GM18508 (cell line): ENCODE results near the gene KDM4C.
A peak's percentile ranks its signal among the peaks of the same experiment; 100 is the strongest.

ENCODE experiments used
- ATAC-seq: cut with Tn5 transposase; IDR thresholded peaks from one replicate; pipeline ENCODE4 v1.9.1; 2021; ENCODE audit warnings: moderate number of reproducible peaks; ENCODE audit not compliant: insufficient read depth, unreplicated experiment

The KDM4C gene

GRCh38 chr9:7117676-7118561 lies 360.1 kb downstream of the KDM4C start:
- peak; percentile 58 for ATAC-seq

DNA sequence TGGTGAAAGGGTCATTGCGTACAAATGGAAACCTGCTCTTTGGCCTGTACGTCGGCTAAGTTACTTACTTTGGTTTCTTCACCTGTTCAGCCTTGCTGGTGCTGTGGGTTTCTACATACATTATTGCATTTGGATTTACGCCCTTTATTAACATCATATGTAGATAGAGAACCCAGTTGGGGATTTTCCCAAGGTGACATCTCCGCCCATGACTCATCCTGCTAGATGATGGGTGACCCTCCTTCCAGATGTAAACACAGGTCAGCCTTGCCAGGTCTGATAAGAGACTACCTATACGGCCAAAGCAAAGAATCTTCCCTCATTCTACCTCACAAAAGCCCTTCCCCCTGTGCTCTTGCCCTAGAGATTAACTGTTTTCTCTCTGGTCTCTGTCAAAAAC lies 360.9 kb downstream of the KDM4C start:
- no peak for ATAC-seq

- ATAC-seq = no peak
These were observed 361.8 kb downstream of the KDM4C start for GRCh38 chr9:7119612-7120011.

DNA sequence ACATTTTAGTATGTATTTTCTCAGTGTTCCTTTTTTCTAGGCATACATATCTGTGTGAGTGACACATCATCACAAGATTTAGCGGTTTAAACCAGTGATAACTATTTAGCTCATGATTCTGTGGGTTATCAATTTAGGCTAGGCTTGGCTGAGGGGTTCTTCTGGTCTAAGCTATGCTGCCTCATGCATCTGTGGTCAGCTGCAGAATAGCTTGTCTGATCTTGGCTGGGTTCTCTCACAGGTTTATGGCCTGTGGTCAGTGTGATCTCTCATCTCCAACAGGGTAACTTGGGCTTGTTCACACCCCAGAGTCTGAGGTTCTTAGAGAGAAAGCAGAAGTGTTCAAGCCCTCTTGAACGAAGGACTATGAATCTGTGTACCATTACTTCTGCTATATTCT lies 363.3 kb downstream of the KDM4C start:
- no peak for ATAC-seq

DNA sequence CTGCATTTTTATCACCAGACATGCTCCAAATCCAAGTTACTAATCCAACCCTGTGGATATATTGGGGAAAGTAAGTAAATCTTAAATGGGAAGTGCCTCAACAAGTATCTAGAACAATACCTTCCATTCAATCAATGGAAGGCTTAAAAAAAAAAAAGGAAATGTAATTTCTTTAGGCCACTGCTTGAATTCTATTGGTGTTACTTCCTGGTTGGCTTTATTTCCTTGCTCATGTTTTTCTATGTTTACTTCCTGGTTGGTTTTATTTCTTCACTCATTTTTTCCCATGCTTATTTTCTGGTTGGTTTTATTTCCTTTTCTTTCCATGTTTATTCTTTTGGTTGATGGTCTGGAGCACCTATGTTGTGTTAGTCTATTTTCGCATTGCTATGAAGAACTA lies 363.9 kb downstream of the KDM4C start:
- no peak for ATAC-seq

DNA sequence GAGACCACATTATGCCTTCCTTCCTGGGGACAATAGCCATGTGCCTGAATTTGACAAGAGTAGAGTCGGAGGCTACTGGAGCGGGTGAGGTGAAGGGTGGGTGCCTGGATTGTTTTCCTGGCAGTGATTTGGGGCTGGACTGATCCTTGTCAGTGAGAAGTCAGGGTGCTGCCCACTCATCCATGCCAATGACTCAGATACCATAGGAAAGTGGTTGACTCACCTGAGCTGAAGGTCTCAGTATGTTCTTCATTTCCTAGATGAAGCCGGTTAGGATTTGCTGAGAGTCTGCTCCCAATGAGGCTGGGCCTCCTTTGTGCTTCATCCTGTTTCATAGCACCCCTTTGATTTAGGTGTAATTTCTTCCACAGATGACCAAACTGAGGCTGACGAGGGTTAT lies 366.0 kb downstream of the KDM4C start:
- ATAC-seq = no peak

DNA sequence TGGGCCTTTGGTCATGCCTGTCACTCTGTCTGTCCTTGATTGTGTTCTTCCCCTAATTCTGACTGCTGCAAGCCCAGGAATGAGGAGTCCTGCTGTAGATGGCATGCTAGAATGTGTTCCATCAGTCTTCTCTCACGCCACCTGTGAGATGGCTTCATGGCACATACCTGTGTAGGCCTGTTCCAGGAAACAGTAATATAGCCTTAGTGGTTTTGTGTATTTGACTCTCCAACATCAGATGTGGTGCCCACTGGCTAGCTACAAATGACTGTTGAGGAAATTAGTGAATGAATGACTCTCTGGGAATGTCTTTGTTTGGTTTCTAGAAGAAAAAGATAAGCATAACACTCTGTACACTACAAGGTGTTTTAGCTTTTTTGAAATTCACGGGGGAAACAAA lies 367.5 kb downstream of the KDM4C start:
- ATAC-seq = no peak

DNA sequence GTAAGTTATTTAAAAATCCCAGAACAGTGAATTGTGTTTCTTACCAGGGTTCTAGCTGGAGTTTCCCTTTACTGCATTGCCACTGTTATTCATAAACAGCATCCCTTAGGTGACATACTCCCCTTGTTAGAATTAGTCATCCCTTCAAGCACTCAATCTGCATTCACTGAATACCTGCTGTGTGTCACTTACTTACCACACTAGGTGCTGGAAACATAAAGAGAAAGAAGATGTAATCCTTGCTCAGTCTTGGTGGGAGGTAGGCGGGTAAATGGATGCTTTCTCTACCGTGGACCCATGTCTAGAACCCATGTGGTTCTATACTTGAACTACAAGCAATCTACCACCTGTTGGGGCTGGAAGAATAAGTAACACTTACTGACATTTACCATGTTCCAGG lies 371.6 kb downstream of the KDM4C start:
- no peak for ATAC-seq

- ATAC-seq = no peak
These were observed 372.6 kb downstream of the KDM4C start for GRCh38 chr9:7130266-7130820.

GRCh38 chr9:7132605-7133004 lies 374.8 kb downstream of the KDM4C start:
- ATAC-seq = no peak

- ATAC-seq = no peak
These were observed 378.0 kb downstream of the KDM4C start for GRCh38 chr9:7135735-7136134.

DNA sequence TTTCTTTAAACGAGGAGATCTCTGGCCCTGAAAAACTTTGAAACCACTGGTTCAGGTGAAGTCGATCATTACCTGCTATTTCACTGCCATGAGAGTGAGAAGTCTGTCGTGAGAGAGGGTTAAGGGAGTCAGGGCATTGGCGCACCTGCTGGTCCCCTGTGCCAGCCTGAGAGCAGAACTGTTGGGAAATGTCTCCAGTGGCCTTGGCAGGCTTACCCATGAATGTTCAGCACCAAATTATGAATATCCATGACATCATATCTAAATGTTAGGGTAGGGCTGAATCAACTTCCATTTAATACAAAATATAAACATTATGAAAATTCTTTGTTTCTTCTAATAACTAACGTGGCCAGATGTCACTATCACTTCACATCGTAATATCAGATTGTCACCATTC lies 379.3 kb downstream of the KDM4C start:
- ATAC-seq = no peak

DNA sequence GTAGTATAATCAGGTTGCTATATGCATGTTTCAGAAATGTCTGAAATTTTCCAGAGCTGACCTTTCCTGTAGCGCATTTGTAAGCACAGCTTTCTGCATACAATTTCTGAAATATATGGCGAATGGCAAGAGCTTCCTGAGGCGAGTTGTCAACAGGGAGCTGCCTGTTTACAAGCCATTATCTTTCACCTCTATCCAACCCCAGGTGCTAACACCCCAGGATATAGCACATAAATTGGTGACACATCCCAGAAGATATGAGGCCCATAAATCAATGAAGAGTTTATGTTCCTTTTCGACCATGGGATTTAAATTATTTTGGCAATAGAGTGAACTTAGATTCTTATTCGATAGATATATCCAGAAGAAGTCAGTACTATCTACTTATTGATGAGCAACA lies 379.8 kb downstream of the KDM4C start:
- ATAC-seq = no peak

GRCh38 chr9:7139886-7140285 lies 382.1 kb downstream of the KDM4C start:
- ATAC-seq = no peak

DNA sequence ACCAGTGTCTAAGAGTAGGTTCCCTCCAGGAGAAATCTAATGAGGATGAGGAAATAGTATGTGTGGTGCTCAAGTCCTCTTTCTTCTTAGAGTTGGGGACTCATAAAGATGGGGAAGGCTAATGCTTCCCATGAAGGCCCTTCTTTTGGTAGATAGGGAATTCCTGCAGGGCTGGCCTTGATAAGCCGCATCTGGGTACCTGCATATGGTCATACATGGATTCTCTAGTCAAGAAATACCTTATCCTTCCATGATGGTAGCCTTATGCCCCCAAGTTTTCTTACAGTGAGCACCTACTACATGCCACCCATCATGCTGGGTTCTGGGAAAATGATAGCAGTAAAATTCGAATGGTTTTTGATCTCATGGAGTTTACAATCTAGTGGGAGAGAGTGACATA lies 382.6 kb downstream of the KDM4C start:
- no peak for ATAC-seq

DNA sequence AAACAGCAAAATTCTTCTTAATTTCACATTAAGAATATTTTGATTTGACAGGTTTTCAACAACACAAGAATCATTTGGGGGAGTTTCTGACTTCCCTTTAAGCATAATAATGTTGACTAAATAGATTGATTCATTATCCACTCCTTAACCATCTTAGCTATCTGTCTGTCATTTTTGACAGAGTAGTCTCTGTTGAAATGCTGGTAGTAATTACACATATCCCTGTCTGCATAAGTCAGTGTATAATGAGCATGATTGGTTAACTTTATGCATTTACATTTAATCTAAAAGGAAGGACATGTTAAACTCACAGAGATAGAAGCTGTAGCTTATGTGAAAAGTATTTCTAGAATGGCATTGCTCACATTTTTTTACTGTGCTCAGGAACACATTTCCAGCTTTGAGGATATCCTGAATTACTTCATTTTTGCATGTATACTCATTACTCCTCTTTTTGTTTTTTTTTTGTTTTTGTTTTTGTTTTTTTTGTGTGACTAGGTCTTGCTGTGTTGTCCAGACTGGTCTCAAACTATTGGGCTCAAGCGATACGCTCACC lies 385.9 kb downstream of the KDM4C start:
- no peak for ATAC-seq

DNA sequence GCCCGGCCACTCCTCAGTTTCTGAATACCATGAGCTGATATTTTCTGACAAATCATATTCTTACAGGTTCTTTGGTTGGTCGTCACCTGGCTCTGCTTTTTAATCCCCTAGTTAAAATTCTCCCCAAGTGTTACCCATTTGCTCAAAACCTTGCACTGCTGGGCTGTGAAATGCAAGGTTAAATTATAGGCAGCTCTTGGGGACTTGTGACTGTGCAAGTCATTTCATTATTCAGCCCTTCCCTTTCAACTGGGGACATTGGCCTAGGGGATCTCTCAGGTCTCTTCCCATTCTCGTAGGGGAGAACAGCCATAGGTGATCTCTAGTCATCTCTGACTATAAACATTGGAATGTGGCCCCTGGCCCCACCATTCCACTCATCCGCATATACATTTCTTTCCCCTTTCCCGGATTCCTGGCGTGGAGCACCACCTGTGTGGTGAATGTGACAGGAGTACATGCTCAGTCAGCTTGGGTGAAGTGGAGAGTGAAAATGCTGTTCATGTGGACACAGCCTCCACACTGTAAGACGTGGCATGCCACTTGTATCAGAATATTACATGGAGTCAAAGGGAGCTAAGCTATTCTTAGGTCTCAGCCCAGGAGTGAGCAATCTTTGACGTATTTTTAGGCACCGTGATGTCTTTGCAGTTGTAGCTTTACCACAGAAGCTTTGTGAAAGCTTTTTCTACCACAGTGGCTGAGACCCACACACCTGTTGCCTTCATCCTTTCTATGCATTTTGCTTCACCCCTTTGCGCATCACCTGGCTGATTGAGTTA lies 386.7 kb downstream of the KDM4C start:
- ATAC-seq = no peak

- ATAC-seq = no peak
These were observed 387.7 kb downstream of the KDM4C start for GRCh38 chr9:7145361-7146069.

GRCh38 chr9:7146582-7146981 lies 388.8 kb downstream of the KDM4C start:
- no peak for ATAC-seq
